HCT116 (cell line): ENCODE results near the gene TMEM131. TPM values are rescaled to one million over a fixed set of nuclear protein-coding genes. Genes with fewer than 3 reads are reported as not detected.

Experiments used
- ATAC-seq: fragments of 200-7000 bp; cut with Tn5 transposase; 2 replicates; pipeline ENCODE4 v1.9.1; 2020; ENCODE audit warnings: mild to moderate bottlenecking, moderate library complexity
- BruUV-seq: library from RNA; stranded (reverse); fragments of 400-500 nt; replicated peaks from 2 replicates; lab custom pipeline; 2021; lab: Mats Ljungman, UMichigan
- CTCF ChIA-PET: fragments of 300-600 bp; sonication (Branson Sonifier 250); formaldehyde crosslinking; loops from one replicate; lab custom pipeline; 2021; ENCODE audit warnings: antibody characterized with exemption; lab: Charles Lee
- POLR2A ChIA-PET: fragments of 300-600, 350-600 bp; sonication (Branson Sonifier 250); formaldehyde crosslinking; loops from one replicate; lab custom pipeline; 2021; ENCODE audit warnings: antibody characterized with exemption; lab: Charles Lee
- RAD21 ChIA-PET, 2 experiments: fragments of 300-600 bp; sonication (Branson Sonifier 250); formaldehyde crosslinking; loops; one replicate each; lab custom pipeline; 2023; ENCODE audit warnings: low total read pairs in 2 of 2; ENCODE audit not compliant: uncharacterized antibody in 2 of 2, unreplicated experiment in 2 of 2, low non-redundant PET in 1 of 2; lab: Charles Lee
- DNase-seq: peaks from one replicate; pipeline ENCODE4 v3.0.0-alpha.2; 2010; ENCODE audit warnings: low read depth, low spot score
- H2AFZ ChIP-seq: fragments of 200-600 bp; shearing (Covaris generic), sonication (generic); 2 replicates; pipeline ENCODE4 v1.6.1; 2017; ENCODE audit warnings: low read depth, mixed run types, mixed read lengths, antibody characterized with exemption, low read length; ENCODE audit not compliant: poor library complexity, severe bottlenecking
- H3K27ac ChIP-seq: 2 replicates; pipeline ENCODE4 v1.5.1; 2012; ENCODE audit warnings: low read depth, low read length
- H3K27me3 ChIP-seq: fragments of 200-600 bp; sonication (generic); 2 replicates; pipeline ENCODE4 v1.6.1; 2016; ENCODE audit warnings: mixed run types, low read length, mixed read lengths; ENCODE audit not compliant: insufficient read depth
- H3K36me3 ChIP-seq, 2 experiments: fragments of 200-500 bp in 1 of 2; fragments of 200-600 bp in 1 of 2; sonication (Bioruptor generic) in 1 of 2; sonication (generic) in 1 of 2; 2 replicates each; pipeline versions ENCODE4 v1.5.1 to v1.6.1; 2014 to 2016; ENCODE audit warnings: low read length in 2 of 2, inconsistent platforms in 1 of 2, mixed read lengths in 1 of 2, mixed run types in 1 of 2; ENCODE audit not compliant: insufficient read depth in 2 of 2, control insufficient read depth in 1 of 2
- H3K4me1 ChIP-seq, 2 experiments: fragments of 200-600 bp in 1 of 2; sonication (generic) in 1 of 2; 2 replicates each; pipeline versions ENCODE4 v1.5.1 to v1.6.1; 2012 to 2017; ENCODE audit warnings: low read length in 2 of 2, inconsistent platforms in 1 of 2, mild to moderate bottlenecking in 1 of 2, mixed read lengths in 1 of 2, mixed run types in 1 of 2, moderate library complexity in 1 of 2; ENCODE audit not compliant: insufficient read depth in 2 of 2, control insufficient read depth in 1 of 2
- H3K4me2 ChIP-seq: fragments of 200-600 bp; sonication (generic); 2 replicates; pipeline ENCODE4 v1.6.1; 2017; ENCODE audit warnings: mixed run types, low read length, mixed read lengths
- H3K4me3 ChIP-seq, 2 experiments: fragments of 200-600 bp in 1 of 2; sonication (generic) in 1 of 2; replicated peaks in 1 of 2; 2 replicates each; pipeline ENCODE4 v1.5.1; 2011 to 2016; ENCODE audit warnings: low read length in 2 of 2, control low read depth in 1 of 2, low read depth in 1 of 2, mild to moderate bottlenecking in 1 of 2, mixed read lengths in 1 of 2, mixed run types in 1 of 2
- H3K79me2 ChIP-seq: fragments of 200-600 bp; sonication (generic); 2 replicates; pipeline ENCODE4 v1.6.1; 2017; ENCODE audit warnings: mild to moderate bottlenecking, mixed run types, low read length, moderate library complexity, mixed read lengths; ENCODE audit not compliant: insufficient read depth
- H3K9ac ChIP-seq: fragments of 200-600 bp; sonication (generic); 2 replicates; pipeline ENCODE4 v1.6.1; 2016; ENCODE audit warnings: low read length, mixed read lengths
- H3K9me2 ChIP-seq: fragments of 200-600 bp; sonication (generic), shearing (Covaris generic); 2 replicates; pipeline ENCODE4 v1.6.1; 2017; ENCODE audit warnings: mixed run types, mild to moderate bottlenecking, moderate library complexity; ENCODE audit not compliant: insufficient read depth
- H3K9me3 ChIP-seq, 2 experiments: fragments of 200-500 bp in 1 of 2; fragments of 200-600 bp in 1 of 2; sonication (Bioruptor generic) in 1 of 2; sonication (generic) in 1 of 2; 2 replicates each; pipeline ENCODE4 v1.6.1; 2014 to 2017; ENCODE audit warnings: low read length in 2 of 2, mixed read lengths in 2 of 2, inconsistent platforms in 1 of 2, low read depth in 1 of 2, mild to moderate bottlenecking in 1 of 2, mixed run types in 1 of 2, moderate library complexity in 1 of 2; ENCODE audit not compliant: control insufficient read depth in 1 of 2, insufficient read depth in 1 of 2
- H4K20me1 ChIP-seq: fragments of 200-600 bp; sonication (generic), shearing (Covaris generic); 2 replicates; pipeline ENCODE4 v1.6.1; 2017; ENCODE audit warnings: mixed run types, mild to moderate bottlenecking, moderate library complexity; ENCODE audit not compliant: insufficient read depth
- ATF3 ChIP-seq: IDR thresholded peaks from 2 replicates; pipeline ENCODE4 v1.6.1; 2012
- CBX3 ChIP-seq: IDR thresholded peaks from 2 replicates; pipeline ENCODE4 v1.6.1; 2012; ENCODE audit warnings: low read depth
- CEBPB ChIP-seq: IDR thresholded peaks from 2 replicates; pipeline ENCODE4 v1.6.1; 2012; ENCODE audit warnings: low read depth
- CTCF ChIP-seq, 3 experiments: fragments of 200-600 bp in 1 of 3; sonication (generic) in 1 of 3; IDR thresholded peaks in 2 of 3; conservative IDR thresholded peaks in 1 of 3; 2 replicates each; pipeline ENCODE4 v1.5.1; 2012 to 2017; ENCODE audit warnings: low read depth in 2 of 3, low read length in 2 of 3, antibody characterized with exemption in 1 of 3, borderline replicate concordance in 1 of 3, control low read depth in 1 of 3, mild to moderate bottlenecking in 1 of 3, mixed read lengths in 1 of 3, mixed run types in 1 of 3, moderate library complexity in 1 of 3; ENCODE audit not compliant: insufficient read depth in 1 of 3
- EZH2 ChIP-seq: fragments of 200-600 bp; sonication (generic); IDR thresholded peaks from 2 replicates; pipeline ENCODE4 v1.6.1; 2017; ENCODE audit warnings: antibody characterized with exemption, mixed run types
- EZH2phosphoT487 ChIP-seq: fragments of 200-600 bp; IDR thresholded peaks from 2 replicates; pipeline ENCODE4 v1.6.1; 2018; ENCODE audit warnings: antibody characterized with exemption, borderline replicate concordance
- FOSL1 ChIP-seq: IDR thresholded peaks from 2 replicates; pipeline ENCODE4 v1.6.1; 2012; ENCODE audit warnings: low read depth
- MAX ChIP-seq: IDR thresholded peaks from 2 replicates; pipeline ENCODE4 v1.6.1; 2012
- POLR2A ChIP-seq: IDR thresholded peaks from 2 replicates; pipeline ENCODE4 v1.7.0; 2011; ENCODE audit warnings: borderline replicate concordance; ENCODE audit not compliant: insufficient read depth, insufficient read length; ENCODE audit errors: extremely low read depth
- POLR2AphosphoS5 ChIP-seq: IDR thresholded peaks from 2 replicates; pipeline ENCODE4 v1.6.1; 2011; ENCODE audit warnings: mild to moderate bottlenecking, low read depth, low read length, moderate library complexity
- RAD21 ChIP-seq: IDR thresholded peaks from 2 replicates; pipeline ENCODE4 v1.6.1; 2012; ENCODE audit warnings: low read depth, mild to moderate bottlenecking
- SIN3A ChIP-seq: IDR thresholded peaks from 2 replicates; pipeline ENCODE4 v1.6.1; 2012; ENCODE audit warnings: low read depth
- SP1 ChIP-seq: IDR thresholded peaks from 2 replicates; pipeline ENCODE4 v1.6.1; 2012; ENCODE audit warnings: low read depth
- SRF ChIP-seq: IDR thresholded peaks from 2 replicates; pipeline ENCODE4 v1.6.1; 2012; ENCODE audit warnings: low read depth
- TCF7L2 ChIP-seq: IDR thresholded peaks from 2 replicates; pipeline ENCODE4 v1.7.0; 2011; ENCODE audit warnings: borderline replicate concordance, inconsistent platforms; ENCODE audit not compliant: insufficient read depth, insufficient read length; ENCODE audit errors: extremely low read depth
- YY1 ChIP-seq: IDR thresholded peaks from 2 replicates; pipeline ENCODE4 v1.6.1; 2011; ENCODE audit warnings: low read length, low read depth, moderate library complexity, mild to moderate bottlenecking; ENCODE audit not compliant: insufficient replicate concordance; ENCODE audit errors: extremely low read depth
- ZBTB33 ChIP-seq: IDR thresholded peaks from 2 replicates; pipeline ENCODE4 v1.6.1; 2011; ENCODE audit warnings: mild to moderate bottlenecking, low read length, moderate library complexity; ENCODE audit not compliant: insufficient replicate concordance; ENCODE audit errors: extremely low read depth
- ZFX ChIP-seq: fragments of 450-650 bp; IDR thresholded peaks from 2 replicates; pipeline ENCODE4 v1.6.1; 2017
- ZNF274 ChIP-seq: fragments of 200-500 bp; sonication (Bioruptor generic); IDR thresholded peaks from 2 replicates; pipeline ENCODE4 v1.6.1; 2014; ENCODE audit warnings: mild to moderate bottlenecking, low read depth, low read length, inconsistent platforms
- intact Hi-C: fragments of 100-400 bp; cut with micrococcal nuclease; formaldehyde crosslinking; loops from 2 replicates; pipeline ENCODE4 v1.10.0; 2022
- total RNA-seq: library from RNA; stranded (reverse); gene quantifications from one replicate; pipeline ENCODE4 v1.2.1, GENCODE V29; 2021; ENCODE audit not compliant: unreplicated experiment

The TMEM131 gene
- total RNA-seq, 1 experiment from 2014 or later, result 51.5 TPM

- ChIA-PET RAD21 (no interaction called here), CTCF (no interaction called here), POLR2A (no interaction called here)
- Histone ChIP-seq H3K4me3 (no peak overlapping the region), H3K4me2 (no peak overlapping the region), H4K20me1 (no peaks in the 10 kb centered on the region; the same call in 1 of the 2 replicates), H3K9ac (no peak overlapping the region), H3K36me3 (0 out of 4 replicates have a peak, but pooled peaks cover 0 to 5% of the 10 kb centered on the region in 2 experiments), H3K79me2 (peaks cover 91% of the 10 kb centered on the region), H3K27ac (no peak overlapping the region), H2AFZ (no peak overlapping the region), H3K4me1 (no peaks in the 10 kb centered on the region), H3K9me3 (peaks cover 9 to 13% of the 10 kb centered on the region in 2 experiments; a peak in 2 of 4 replicates), H3K9me2 (no peaks in the 10 kb centered on the region), H3K27me3 (no peaks in the 10 kb centered on the region)
- no peak for ATAC-seq
- BruUV-seq, result no TSS peak
- intact Hi-C loops, result no loop called here
- DNase-seq, result no peak
- TF ChIP-seq CTCF (IDR thresholded peaks at IDR 0.05 in 2 of 3, conservative IDR thresholded peaks at IDR 0.05 in 1 of 3; ENCODE audit: borderline replicate concordance in 1 of 3, insufficient read depth in 1 of 3, low read depth in 2 of 3, low read length in 2 of 3) (no peak), ATF3 (no peak), FOSL1 (no peak), YY1 (no peak), ZNF274 (no peak), SIN3A (no peak), ZFX (no peak), POLR2A (no peak), POLR2AphosphoS5 (no peak), SP1 (no peak), SRF (no peak), EZH2 (no peak), EZH2phosphoT487 (no peak), CBX3 (no peak), CEBPB (no peak), MAX (no peak), RAD21 (no peak), ZBTB33 (no peak), TCF7L2 (no peak)
Measured at GRCh38 chr2:97979904-97980303, 15.8 kb downstream of the TMEM131 start.
